ENCODE results near the gene CHCHD2. TPM values are rescaled to one million over a fixed set of nuclear protein-coding genes. Genes with fewer than 3 reads are reported as not detected.

CHCHD2 gene
- total and polyA plus RNA-seq, 2 of the 8 experiments (the other 6 are each of a cell fraction or from before 2014, with no cell fraction given), result 112 to 300 TPM

DNA sequence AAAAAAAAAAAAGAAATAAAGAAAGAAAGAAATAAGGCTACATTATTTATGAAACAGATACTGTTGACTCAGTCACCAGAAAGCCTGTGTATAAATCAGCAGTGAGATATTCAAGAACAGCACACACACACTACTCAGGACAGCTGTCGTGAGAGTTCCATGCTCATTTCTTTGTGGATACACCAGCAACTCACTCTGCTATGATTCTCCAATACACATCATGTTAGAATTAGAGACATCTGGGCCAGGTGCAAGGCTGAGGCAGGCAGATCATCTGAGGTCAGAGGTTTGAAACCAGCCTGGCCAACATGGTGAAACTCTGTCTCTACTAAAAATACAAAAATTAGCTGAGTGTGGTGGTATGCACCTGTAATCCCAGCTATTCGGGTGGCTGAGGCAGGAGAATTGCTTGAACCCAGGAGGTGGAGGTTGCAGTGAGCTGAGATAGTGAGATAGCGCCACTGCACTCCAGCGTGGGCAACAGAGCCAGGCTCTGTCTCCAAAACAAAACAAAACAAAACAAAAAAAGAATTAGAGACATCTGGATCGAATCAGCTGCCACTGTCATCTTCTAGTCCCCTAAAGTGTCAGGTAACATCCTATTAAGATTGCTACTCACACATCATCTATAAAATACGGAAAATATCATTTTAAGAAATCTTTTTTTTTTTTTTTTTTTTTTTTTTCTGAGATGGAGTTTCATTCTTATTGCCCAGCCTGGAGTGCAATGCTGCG lies 21.1 kb upstream of the CHCHD2 start:
- ChIA-PET POLR2A (ENCODE audit: partially characterized antibody) (no interaction called here), CTCF (ENCODE audit: partially characterized antibody) (no interaction called here)
- H2BK15ac ChIP-seq (ENCODE audit: low read length), result no peak overlapping the region
- no peak overlapping the region for H2BK12ac ChIP-seq (ENCODE audit: low read depth, low read length)
- 80% methylated on average over 7 of the region's 7 CpGs; no CpG with 5 or more reads in 1 of the 2 experiments for WGBS, 2 experiments (ENCODE audit: extremely low coverage in 1 of 2, insufficient coverage in 1 of 2, insufficient read length in 1 of 2, insufficient replicate concordance in 2 of 2, low coverage in 1 of 2, low lambda C conversion rate in 2 of 2, missing lambda C conversion rate in 1 of 2)
- H3K36me3 ChIP-seq (ENCODE audit: control insufficient read depth in 2 of 4, insufficient read depth in 4 of 4, low read length in 3 of 4), result no peaks in the 10 kb centered on the region
- no peaks in the 10 kb centered on the region for H3K23me2 ChIP-seq (ENCODE audit: low read depth, low read length)
- no peaks in the 10 kb centered on the region for H3K79me2 ChIP-seq (ENCODE audit: control insufficient read depth in 1 of 2, insufficient read depth in 2 of 2, low read length in 2 of 2)
- H3K27ac ChIP-seq (ENCODE audit: low read depth, low read length), result no peak overlapping the region
- H3K4ac ChIP-seq (replicated peaks; ENCODE audit: insufficient read length, low read depth, low read length), result no peak overlapping the region
- DNase-seq (ENCODE audit: low read depth in 1 of 2, low spot score in 2 of 2) (no peak), FAIRE-seq (no peak)
- H2BK20ac ChIP-seq (ENCODE audit: low read length), result no peak overlapping the region
- no peak overlapping the region for H2AFZ ChIP-seq (ENCODE audit: low read length)
- no peak overlapping the region for H3K4me2 ChIP-seq (ENCODE audit: insufficient read depth in 1 of 2, low read depth in 2 of 2, low read length in 2 of 2)
- H3K9me3 ChIP-seq (ENCODE audit: insufficient read depth in 2 of 2, low read depth in 1 of 2, low read length in 1 of 2), result peaks cover 27 to 75% of the 10 kb centered on the region in 2 experiments
- H4K20me1 ChIP-seq (replicated peaks in 1 of 2; ENCODE audit: control insufficient read depth in 1 of 2, insufficient read depth in 2 of 2, low read length in 2 of 2), result no peaks in the 10 kb centered on the region
- no peak overlapping the region for H3K23ac ChIP-seq (ENCODE audit: insufficient read length)
- H4K8ac ChIP-seq (ENCODE audit: extremely low read depth, insufficient read depth, low read length), result no peak overlapping the region
- no peak overlapping the region for H4K5ac ChIP-seq (ENCODE audit: insufficient read length, low read depth, low read length)
- H3K18ac ChIP-seq (ENCODE audit: extremely low read depth, low read length), result no peak overlapping the region
- no peak overlapping the region for H4K91ac ChIP-seq (replicated peaks; ENCODE audit: insufficient read length, low read length)
- no peak overlapping the region for H3K14ac ChIP-seq (ENCODE audit: insufficient read length)
- no peak overlapping the region for H2AK5ac ChIP-seq (ENCODE audit: low read depth, low read length)
- H2BK5ac ChIP-seq (ENCODE audit: low read depth, low read length), result no peak overlapping the region
- no peak overlapping the region for H3K56ac ChIP-seq (replicated peaks; ENCODE audit: insufficient read length, low read depth, low read length)
- H2BK120ac ChIP-seq (replicated peaks; ENCODE audit: low read depth, low read length), result no peak overlapping the region
- H3K4me3 ChIP-seq (ENCODE audit: extremely low read depth in 1 of 4, insufficient read depth in 2 of 4, low read depth in 3 of 4, low read length in 4 of 4), result no peak overlapping the region
- no peak overlapping the region for H3K9ac ChIP-seq (replicated peaks in 1 of 4; ENCODE audit: extremely low read depth in 1 of 4, low read depth in 3 of 4, low read length in 3 of 4)
- no peaks in the 10 kb centered on the region for H3K79me1 ChIP-seq (ENCODE audit: low read depth, low read length)
- H3K4me1 ChIP-seq (replicated peaks in 1 of 4; ENCODE audit: control insufficient read depth in 3 of 4, insufficient read depth in 4 of 4, low read length in 3 of 4), result no peaks in the 10 kb centered on the region
- no peaks in the 10 kb centered on the region for H3K27me3 ChIP-seq (replicated peaks in 1 of 4; ENCODE audit: control insufficient read depth in 3 of 4, extremely low read depth in 1 of 4, insufficient read depth in 3 of 4, low read length in 3 of 4)
- TF ChIP-seq CTBP2 (IDR thresholded peaks at IDR 0.05; ENCODE audit: borderline replicate concordance, insufficient read depth, insufficient read length, low read length) (no peak), RBBP5 (IDR thresholded peaks at IDR 0.05; ENCODE audit: borderline replicate concordance, low read depth, low read length) (no peak), KDM4A (IDR thresholded peaks at IDR 0.05; ENCODE audit: low read depth, low read length, severe bottlenecking) (no peak), SIX5 (IDR thresholded peaks at IDR 0.05; ENCODE audit: low read depth, low read length) (no peak), GTF2F1 (IDR thresholded peaks at IDR 0.05; ENCODE audit: borderline replicate concordance, low read depth, low read length) (no peak), HDAC2 (IDR thresholded peaks at IDR 0.05; ENCODE audit: borderline replicate concordance in 1 of 2, low read depth in 2 of 2, low read length in 2 of 2) (no peak), RNF2 (IDR thresholded peaks at IDR 0.05; ENCODE audit: borderline replicate concordance, low read depth, low read length, missing control alignments, poor library complexity, severe bottlenecking) (no peak), SIN3A (conservative IDR thresholded peaks at IDR 0.05 in 1 of 2, IDR thresholded peaks at IDR 0.05 in 1 of 2; ENCODE audit: low read depth in 1 of 2, low read length in 2 of 2) (no peak), BRCA1 (IDR thresholded peaks at IDR 0.05; ENCODE audit: low read depth, low read length) (no peak), TBP (IDR thresholded peaks at IDR 0.05; ENCODE audit: low read depth, low read length) (no peak), SP1 (IDR thresholded peaks at IDR 0.05; ENCODE audit: low read depth, low read length) (no peak), TAF1 (IDR thresholded peaks at IDR 0.05; ENCODE audit: low read depth, low read length) (no peak), SP2 (IDR thresholded peaks at IDR 0.05; ENCODE audit: low read length) (no peak)

Data from H1 (cell line).